ENCODE results near the gene TDRD12.
"Not testable (repeated sequence)": the region's sequence is repeated elsewhere in the genome, so short reads cannot be mapped to it uniquely, and the experiment has no call there.

DNA sequence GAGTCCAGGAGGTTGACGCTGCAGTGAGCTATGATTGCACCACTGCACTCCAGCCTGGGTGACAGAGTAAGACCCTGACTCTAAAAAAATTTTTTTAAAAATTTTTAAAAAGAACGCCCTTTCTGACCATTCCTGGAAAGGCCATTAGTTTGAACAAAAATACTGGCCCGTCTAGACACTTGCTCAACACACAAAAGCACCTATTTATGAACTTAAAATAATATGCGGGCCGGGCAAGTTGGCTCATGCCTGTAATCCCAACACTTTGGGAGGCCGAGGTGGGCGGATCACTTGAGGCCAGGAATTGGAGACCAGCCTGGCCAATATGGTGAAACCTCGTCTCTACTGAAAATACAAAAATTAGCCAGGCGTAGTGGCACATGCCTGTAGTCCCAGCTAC, 147.9 kb downstream of the TDRD12 start:
- TF ChIP-seq, protein P1, sequence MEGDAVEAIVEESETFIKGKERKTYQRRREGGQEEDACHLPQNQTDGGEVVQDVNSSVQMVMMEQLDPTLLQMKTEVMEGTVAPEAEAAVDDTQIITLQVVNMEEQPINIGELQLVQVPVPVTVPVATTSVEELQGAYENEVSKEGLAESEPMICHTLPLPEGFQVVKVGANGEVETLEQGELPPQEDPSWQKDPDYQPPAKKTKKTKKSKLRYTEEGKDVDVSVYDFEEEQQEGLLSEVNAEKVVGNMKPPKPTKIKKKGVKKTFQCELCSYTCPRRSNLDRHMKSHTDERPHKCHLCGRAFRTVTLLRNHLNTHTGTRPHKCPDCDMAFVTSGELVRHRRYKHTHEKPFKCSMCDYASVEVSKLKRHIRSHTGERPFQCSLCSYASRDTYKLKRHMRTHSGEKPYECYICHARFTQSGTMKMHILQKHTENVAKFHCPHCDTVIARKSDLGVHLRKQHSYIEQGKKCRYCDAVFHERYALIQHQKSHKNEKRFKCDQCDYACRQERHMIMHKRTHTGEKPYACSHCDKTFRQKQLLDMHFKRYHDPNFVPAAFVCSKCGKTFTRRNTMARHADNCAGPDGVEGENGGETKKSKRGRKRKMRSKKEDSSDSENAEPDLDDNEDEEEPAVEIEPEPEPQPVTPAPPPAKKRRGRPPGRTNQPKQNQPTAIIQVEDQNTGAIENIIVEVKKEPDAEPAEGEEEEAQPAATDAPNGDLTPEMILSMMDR (IDR thresholded peaks at IDR 0.05), result not testable (repeated sequence)
- TF ChIP-seq POLR2A, EP300 (IDR thresholded peaks at IDR 0.05): not testable (repeated sequence)
